Measurements from ENCODE around the gene GRM1.

Gene GRM1

DNA sequence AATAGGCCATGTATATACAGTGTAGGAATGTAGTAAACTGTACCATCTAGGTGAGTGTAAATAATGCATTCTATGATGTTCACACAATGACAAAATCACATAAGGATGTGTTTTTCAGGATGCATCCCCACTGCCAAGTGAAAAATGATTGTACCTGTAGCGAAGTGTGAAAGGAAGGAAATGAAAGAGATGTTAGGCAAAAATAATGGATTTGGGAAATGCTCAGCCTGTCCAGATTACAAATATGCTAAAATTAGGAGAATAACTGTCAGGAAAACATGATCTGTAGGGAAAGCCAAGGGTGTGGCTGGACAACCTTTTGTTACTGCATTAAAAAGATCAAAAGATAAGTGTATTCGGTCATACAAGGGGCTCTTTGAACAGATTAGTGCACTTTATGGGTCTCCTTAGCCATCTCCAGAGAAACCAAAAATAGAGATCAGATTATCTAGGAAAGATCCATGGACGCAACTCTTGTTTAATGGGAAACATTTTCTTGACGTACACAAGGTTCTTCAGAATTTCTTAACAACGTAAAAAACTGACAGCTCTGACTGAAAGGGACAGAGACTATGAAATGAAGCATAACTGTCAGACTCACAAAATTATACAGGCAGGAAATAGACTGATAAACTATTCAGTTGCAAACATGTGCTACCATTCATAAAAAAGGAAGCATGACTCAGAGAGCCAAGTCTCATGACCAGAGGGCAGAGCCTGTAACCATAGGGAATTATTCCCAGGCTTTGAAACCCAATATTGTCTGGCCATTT lies 261.1 kb downstream of the GRM1 start:
- DNase-seq (ENCODE audit: low read depth): peak; percentile 66
- H3K4me3 ChIP-seq (ENCODE audit: control insufficient read depth, low read depth, low read length): no peak overlapping the region
- TF ChIP-seq, protein P1, sequence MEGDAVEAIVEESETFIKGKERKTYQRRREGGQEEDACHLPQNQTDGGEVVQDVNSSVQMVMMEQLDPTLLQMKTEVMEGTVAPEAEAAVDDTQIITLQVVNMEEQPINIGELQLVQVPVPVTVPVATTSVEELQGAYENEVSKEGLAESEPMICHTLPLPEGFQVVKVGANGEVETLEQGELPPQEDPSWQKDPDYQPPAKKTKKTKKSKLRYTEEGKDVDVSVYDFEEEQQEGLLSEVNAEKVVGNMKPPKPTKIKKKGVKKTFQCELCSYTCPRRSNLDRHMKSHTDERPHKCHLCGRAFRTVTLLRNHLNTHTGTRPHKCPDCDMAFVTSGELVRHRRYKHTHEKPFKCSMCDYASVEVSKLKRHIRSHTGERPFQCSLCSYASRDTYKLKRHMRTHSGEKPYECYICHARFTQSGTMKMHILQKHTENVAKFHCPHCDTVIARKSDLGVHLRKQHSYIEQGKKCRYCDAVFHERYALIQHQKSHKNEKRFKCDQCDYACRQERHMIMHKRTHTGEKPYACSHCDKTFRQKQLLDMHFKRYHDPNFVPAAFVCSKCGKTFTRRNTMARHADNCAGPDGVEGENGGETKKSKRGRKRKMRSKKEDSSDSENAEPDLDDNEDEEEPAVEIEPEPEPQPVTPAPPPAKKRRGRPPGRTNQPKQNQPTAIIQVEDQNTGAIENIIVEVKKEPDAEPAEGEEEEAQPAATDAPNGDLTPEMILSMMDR (IDR thresholded peaks at IDR 0.05; ENCODE audit: control insufficient read depth, insufficient read depth, low read depth, low read length, missing control alignments): no peak

DNA sequence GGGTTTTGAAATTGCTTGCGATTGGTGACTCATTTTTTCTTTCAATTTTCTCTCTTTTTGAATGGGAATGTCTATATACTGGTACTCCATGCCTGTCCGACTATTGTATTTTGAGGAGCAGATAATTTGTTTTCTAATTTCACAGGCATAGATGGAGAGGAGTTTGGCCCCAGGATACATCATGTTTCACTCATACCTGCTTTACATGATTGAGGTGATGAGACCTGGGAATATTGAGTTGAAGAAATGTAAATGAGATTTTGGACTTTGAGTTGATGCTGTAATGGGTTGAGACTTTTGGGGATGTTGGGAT lies 261.7 kb downstream of the GRM1 start:
- H3K4me3 ChIP-seq (ENCODE audit: control insufficient read depth, low read depth, low read length): no peak overlapping the region
- DNase-seq (ENCODE audit: low read depth): no peak
- TF ChIP-seq, protein P1 (IDR thresholded peaks at IDR 0.05; ENCODE audit: control insufficient read depth, insufficient read depth, low read depth, low read length, missing control alignments): no peak

DNA sequence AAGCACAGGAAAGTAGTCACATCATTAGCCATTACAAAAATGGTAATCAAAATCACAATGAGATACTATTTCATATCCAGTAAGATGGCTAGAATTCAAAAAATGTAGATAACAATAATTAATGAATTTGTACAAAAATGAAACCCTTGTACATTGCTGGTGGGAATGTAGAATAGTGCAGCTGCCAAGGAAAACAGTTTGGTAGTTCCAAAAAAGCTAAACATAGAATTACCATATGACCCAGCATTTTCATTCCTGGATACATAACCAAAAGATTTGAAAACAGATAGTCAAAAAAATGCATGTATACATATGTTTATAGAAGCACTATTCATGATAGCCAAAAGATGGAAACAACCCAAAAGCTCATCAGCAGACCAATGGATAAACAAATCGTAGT lies 263.6 kb downstream of the GRM1 start:
- no peak for DNase-seq (ENCODE audit: low read depth)
- no peak overlapping the region for H3K4me3 ChIP-seq (ENCODE audit: control insufficient read depth, low read depth, low read length)
- TF ChIP-seq, protein P1 (IDR thresholded peaks at IDR 0.05; ENCODE audit: control insufficient read depth, insufficient read depth, low read depth, low read length, missing control alignments): no peak

DNA sequence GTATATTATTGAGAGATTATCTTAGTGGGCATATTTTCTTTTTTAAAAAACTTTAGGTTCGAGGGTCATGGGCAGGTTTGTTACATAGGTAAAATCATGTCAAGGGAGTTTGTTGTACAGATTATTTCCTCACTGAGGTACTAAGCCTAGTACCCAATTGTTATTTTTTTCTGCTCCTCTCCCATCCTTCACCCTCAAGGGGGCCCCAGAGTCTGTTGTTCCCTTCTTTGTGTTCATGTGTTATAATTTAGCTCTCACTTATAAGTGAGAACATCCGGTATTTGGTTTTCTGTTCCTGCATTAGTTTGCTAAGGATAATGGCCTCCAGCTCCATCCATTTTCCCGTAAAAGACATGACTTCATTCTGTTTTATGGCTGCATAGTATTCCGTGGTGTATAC lies 266.8 kb downstream of the GRM1 start:
- H3K4me3 ChIP-seq (ENCODE audit: control insufficient read depth, low read depth, low read length): no peak overlapping the region
- DNase-seq (ENCODE audit: low read depth): no peak
- TF ChIP-seq, protein P1 (IDR thresholded peaks at IDR 0.05; ENCODE audit: control insufficient read depth, insufficient read depth, low read depth, low read length, missing control alignments): no peak

DNA sequence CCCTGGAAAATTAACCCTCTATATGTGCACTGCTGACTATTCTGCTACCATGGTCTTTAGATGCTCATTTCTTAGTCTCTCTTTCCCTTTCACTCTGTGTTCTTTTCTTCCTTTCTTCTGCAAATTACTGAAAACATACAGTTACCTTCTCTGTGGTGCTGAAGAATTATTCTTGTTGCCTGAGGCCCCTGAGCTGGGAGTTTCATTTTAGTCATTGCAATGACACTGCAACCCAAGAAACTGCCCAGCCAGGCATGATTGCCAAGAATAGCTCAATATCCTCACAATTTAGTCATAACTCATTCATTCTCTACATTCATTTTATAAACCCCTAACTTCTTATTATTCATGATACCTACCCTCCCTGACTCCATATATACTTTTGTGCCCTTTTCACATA lies 269.0 kb downstream of the GRM1 start:
- TF ChIP-seq, protein P1 (IDR thresholded peaks at IDR 0.05; ENCODE audit: control insufficient read depth, insufficient read depth, low read depth, low read length, missing control alignments): no peak
- DNase-seq (ENCODE audit: low read depth): no peak
- no peak overlapping the region for H3K4me3 ChIP-seq (ENCODE audit: control insufficient read depth, low read depth, low read length)

DNA sequence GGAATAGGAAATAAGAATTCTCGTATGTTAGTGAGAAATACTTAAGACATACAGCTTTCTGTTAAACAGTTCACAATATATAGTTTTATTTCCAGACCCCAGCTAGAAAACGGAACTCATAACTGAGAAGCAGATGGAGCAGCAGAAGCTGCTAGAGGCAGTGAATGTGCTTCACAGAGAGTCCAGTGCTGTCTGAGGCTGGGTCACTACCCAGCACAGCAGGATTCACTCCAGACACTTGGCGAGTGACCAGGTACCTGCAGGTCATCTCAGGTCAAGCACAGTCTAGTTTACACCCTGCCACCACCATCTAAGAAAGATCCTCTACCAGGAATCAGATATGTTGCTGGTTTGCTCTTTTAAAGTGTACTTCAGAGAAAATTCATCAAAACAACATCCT lies 271.7 kb downstream of the GRM1 start:
- TF ChIP-seq, protein P1 (IDR thresholded peaks at IDR 0.05; ENCODE audit: control insufficient read depth, insufficient read depth, low read depth, low read length, missing control alignments): no peak
- H3K4me3 ChIP-seq (ENCODE audit: control insufficient read depth, low read depth, low read length): no peak overlapping the region
- DNase-seq (ENCODE audit: low read depth): no peak
